Measurements from ENCODE around the gene ZDHHC20. TPM values are rescaled to one million over a fixed set of nuclear protein-coding genes. Genes with fewer than 3 reads are reported as not detected.

ZDHHC20 gene
- total RNA-seq, 1 experiment from 2014 or later: 69.1 TPM

GRCh38 chr13:21446656-21447055, 12.4 kb downstream of the ZDHHC20 start:
- H4K5ac ChIP-seq (ENCODE audit: insufficient read length, low read depth, low read length): no peak overlapping the region
- peaks cover 0 to 4% of the 10 kb centered on the region in 2 experiments; a peak in 1 of 4 replicates for H3K4me1 Mint-ChIP-seq
- no peak overlapping the region for H3K4me3 Mint-ChIP-seq
- H3K36me3 Mint-ChIP-seq (ENCODE audit: insufficient read depth in 1 of 3, low read depth in 3 of 3): peaks cover 23 to 44% (median 39%) of the 10 kb centered on the region in 3 experiments
- no peak overlapping the region for H4K8ac ChIP-seq (replicated peaks; ENCODE audit: insufficient read length, low read depth, low read length)
- peaks cover 19% of the 10 kb centered on the region; the same call in 1 of the 2 replicates for H3K79me2 ChIP-seq (ENCODE audit: insufficient read depth, low read length)
- no peak overlapping the region for H2BK120ac ChIP-seq (ENCODE audit: low read depth, low read length, poor library complexity, severe bottlenecking)
- no peak overlapping the region for H3K27ac Mint-ChIP-seq
- H3K18ac ChIP-seq (ENCODE audit: insufficient read length, low read depth, low read length): no peak overlapping the region
- no peak for DNase-seq
- no peak overlapping the region for H3K4me2 ChIP-seq (ENCODE audit: insufficient read depth, insufficient read length, low read length)
- no peak overlapping the region for H3K23ac ChIP-seq (ENCODE audit: insufficient read length, low read depth, low read length)
- no peak overlapping the region for H3K9ac ChIP-seq (ENCODE audit: extremely low read depth, insufficient read length, low read length)
- H3K14ac ChIP-seq (ENCODE audit: insufficient read depth, low read length): no peak overlapping the region
- H3T11ph ChIP-seq (ENCODE audit: low read length): no peak overlapping the region
- no peak overlapping the region for H2BK15ac ChIP-seq (ENCODE audit: low read depth, low read length)
- H2BK20ac ChIP-seq (ENCODE audit: low read depth, low read length, poor library complexity, severe bottlenecking): no peak overlapping the region
- no peaks in the 10 kb centered on the region for H3K27me3 Mint-ChIP-seq (ENCODE audit: low read depth)
- WGBS (ENCODE audit: extremely low coverage, insufficient read length, low lambda C conversion rate): no CpG with 5 or more reads among the region's 2 CpGs
- H3K56ac ChIP-seq (ENCODE audit: insufficient read length, low read depth, low read length): no peak overlapping the region
- no peak overlapping the region for H3K4ac ChIP-seq (ENCODE audit: low read depth, low read length)
- no peak overlapping the region for H2AK5ac ChIP-seq (ENCODE audit: insufficient read length, low read length)
- H3K4me1 ChIP-seq (ENCODE audit: insufficient read depth, low read length): no peaks in the 10 kb centered on the region
- H3K23me2 ChIP-seq (ENCODE audit: insufficient read length, low read depth, low read length, poor library complexity, severe bottlenecking): no peaks in the 10 kb centered on the region
- H4K91ac ChIP-seq (ENCODE audit: insufficient read length, low read depth, low read length): no peak overlapping the region
- H3K9me3 Mint-ChIP-seq: peaks cover 16 to 29% of the 10 kb centered on the region in 2 experiments
- peaks cover 5% of the 10 kb centered on the region for H3K79me1 ChIP-seq (ENCODE audit: insufficient read depth, low read depth, low read length, poor library complexity, severe bottlenecking)
- TF ChIP-seq, protein P1, sequence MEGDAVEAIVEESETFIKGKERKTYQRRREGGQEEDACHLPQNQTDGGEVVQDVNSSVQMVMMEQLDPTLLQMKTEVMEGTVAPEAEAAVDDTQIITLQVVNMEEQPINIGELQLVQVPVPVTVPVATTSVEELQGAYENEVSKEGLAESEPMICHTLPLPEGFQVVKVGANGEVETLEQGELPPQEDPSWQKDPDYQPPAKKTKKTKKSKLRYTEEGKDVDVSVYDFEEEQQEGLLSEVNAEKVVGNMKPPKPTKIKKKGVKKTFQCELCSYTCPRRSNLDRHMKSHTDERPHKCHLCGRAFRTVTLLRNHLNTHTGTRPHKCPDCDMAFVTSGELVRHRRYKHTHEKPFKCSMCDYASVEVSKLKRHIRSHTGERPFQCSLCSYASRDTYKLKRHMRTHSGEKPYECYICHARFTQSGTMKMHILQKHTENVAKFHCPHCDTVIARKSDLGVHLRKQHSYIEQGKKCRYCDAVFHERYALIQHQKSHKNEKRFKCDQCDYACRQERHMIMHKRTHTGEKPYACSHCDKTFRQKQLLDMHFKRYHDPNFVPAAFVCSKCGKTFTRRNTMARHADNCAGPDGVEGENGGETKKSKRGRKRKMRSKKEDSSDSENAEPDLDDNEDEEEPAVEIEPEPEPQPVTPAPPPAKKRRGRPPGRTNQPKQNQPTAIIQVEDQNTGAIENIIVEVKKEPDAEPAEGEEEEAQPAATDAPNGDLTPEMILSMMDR (conservative IDR thresholded peaks at IDR 0.05): no peak
- H2BK5ac ChIP-seq (ENCODE audit: insufficient read length, low read length): no peak overlapping the region
- no peak overlapping the region for H3K27ac ChIP-seq (ENCODE audit: insufficient read length, low read depth, low read length)
- H3K9me3 ChIP-seq (ENCODE audit: control insufficient read depth, low read depth, low read length): peaks cover 4% of the 10 kb centered on the region
- no peak overlapping the region for H2BK12ac ChIP-seq (ENCODE audit: insufficient read length, low read depth, low read length)
- no peak overlapping the region for H2AFZ ChIP-seq (ENCODE audit: low read length)
- no peaks in the 10 kb centered on the region for H3K27me3 ChIP-seq (ENCODE audit: insufficient read depth, low read length)
- H4K20me1 ChIP-seq (ENCODE audit: control insufficient read depth, insufficient read depth, insufficient read length): no peaks in the 10 kb centered on the region
